Stimulated activated naive CD4-positive, alpha-beta T cell (primary cell): ENCODE data around the gene SLF1.
"Not testable (repeated sequence)": the region's sequence is repeated elsewhere in the genome, so short reads cannot be mapped to it uniquely, and the experiment has no call there.

ENCODE experiments used
- DNase-seq, 6 experiments: peaks; one replicate each; lab custom pipeline; 2025; lab: John Stamatoyannopoulos, UW

SLF1 gene

GRCh38 chr5:94618493-94619328 is at the start of gene SLF1, which contains the start of gene KIAA0825:
TSS of gene SLF1 (plus strand) at chr5:94618669. CDS start at chr5:94628811, 10,142 bp downstream.
TSS of gene KIAA0825 (minus strand) at chr5:94618604. CDS start at chr5:94537126, 81,478 bp downstream.
- DNase-seq: peak; percentile 71 to 83 (median 76)

DNA sequence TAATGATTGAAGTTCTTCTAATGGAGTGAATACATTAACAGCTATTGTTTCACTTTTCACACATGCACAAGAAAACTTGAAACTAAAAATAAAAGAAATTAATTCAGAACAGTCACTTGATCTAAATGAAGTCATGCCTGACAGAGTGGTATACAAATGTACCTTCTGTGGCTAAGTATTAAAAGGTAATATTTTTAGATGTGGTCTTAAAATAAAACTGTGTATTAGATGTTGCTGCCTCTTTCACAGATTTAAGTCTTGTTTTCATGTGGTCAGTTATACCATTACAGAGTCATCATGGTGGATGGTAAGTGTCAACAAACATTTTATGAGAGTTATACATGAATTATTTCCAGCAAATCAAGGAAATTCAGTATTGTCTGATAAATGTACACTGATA is 47.1 kb upstream of the SLF1 start:
- no peak for DNase-seq

DNA sequence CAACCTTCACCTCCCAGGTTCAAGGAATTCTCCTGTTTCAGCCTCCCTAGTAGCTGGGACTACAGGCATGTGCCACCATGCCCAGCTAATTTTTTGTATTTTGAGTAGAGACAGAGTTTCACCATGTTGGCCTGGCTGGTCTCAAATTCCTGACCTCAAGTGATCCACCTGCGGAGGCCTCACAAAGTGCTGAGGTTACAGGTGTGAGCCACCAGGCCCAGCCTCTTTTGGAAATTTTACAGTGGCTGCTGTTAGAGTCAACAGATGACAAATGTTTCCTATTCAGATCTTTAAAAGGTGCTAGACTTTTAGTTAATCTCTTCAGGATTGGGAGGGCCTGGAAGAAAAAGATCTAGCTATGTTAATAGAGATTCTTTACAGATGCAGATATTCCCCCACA is 45.1 kb upstream of the SLF1 start:
- DNase-seq: not testable (repeated sequence)

DNA sequence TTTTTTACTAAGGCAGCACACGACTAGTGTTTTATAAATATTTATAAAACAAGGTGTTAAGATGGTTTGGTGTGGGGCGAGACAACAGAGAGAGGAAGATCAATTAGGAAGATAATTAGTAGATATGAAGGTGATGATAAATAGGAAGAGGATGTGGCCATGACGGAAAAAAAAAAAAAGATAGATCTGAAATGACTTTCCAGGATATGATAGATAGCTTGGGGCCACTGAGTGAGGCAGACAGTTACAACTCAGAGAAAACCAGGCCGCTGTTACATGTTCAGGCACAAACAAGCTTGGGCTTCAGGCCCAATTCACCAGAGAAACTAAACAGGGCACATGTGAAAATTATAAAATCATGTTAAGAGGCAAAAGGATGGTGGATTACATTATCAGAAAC is 43.3 kb upstream of the SLF1 start:
- DNase-seq: no peak

GRCh38 chr5:94577466-94578245 is 40.8 kb upstream of the SLF1 start:
- DNase-seq: peak in 1 of 6 experiments; percentile 3

GRCh38 chr5:94595281-94595840 is 23.1 kb upstream of the SLF1 start:
- DNase-seq: no peak

- no peak for DNase-seq
These were observed 4.9 kb upstream of the SLF1 start for GRCh38 chr5:94613583-94613982.

GRCh38 chr5:94614156-94614805 is 4.2 kb upstream of the SLF1 start:
- DNase-seq: no peak

DNA sequence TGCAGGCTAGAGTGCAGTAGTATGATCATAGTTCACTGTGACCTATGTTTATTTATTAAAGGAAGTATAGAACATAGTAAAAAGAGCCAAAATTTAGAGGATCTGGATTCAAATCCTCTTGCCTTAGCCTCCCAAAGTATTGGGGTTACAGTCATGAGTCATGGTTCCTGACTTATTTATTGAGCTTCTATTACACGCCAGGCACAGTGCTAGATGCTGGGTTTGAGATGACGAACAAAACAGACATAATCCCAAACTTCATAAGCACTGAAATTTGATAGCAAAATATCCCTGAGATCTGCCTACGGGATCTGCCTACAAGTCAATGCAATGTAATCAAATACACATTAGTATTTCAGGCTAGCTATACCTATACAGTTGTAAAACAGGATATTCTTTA is 2.6 kb upstream of the SLF1 start:
- DNase-seq: no peak

DNA sequence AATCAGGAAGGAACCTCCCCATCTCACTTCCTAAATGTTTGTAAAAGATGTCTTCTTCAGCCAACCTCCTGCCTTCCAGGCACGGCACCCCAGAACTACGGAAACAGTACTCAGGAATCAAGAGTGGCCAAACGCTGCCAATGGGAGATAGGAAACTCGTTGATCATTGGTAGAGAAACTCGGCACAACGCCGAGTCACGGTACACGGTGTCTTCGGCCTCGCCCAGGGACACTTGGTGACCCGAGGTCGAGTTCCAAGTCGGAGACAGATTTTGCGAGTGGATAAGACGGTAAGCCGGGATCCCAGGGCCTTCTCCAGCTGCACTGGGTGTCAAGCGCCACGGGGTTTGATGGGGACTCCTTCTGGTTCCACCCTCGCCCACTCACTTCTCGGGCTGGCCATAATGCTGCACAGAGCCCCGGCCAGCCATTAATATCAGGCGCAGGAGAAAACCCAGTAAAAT is 408 bp upstream of the SLF1 start:
- peak in 1 of 6 experiments; percentile 4 for DNase-seq

DNA sequence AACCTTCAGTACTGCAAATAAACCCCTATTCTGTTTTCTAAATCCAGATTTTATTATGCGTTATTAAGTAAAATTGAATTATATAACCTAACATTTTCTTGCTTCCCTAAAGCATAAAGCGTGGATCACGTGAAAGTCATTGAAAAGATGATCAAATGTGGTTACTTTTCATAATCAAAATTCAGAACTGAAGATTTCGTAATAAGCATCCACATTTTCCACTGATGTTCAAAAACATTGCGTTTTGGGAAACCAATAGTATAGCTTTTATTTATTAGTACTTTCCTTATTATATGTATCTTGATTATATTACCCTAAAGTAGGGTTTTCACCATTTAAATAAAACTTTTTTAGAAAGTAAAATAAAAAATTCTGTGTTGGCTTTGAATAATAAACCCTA is 1.8 kb downstream of the SLF1 start:
- DNase-seq: no peak

DNA sequence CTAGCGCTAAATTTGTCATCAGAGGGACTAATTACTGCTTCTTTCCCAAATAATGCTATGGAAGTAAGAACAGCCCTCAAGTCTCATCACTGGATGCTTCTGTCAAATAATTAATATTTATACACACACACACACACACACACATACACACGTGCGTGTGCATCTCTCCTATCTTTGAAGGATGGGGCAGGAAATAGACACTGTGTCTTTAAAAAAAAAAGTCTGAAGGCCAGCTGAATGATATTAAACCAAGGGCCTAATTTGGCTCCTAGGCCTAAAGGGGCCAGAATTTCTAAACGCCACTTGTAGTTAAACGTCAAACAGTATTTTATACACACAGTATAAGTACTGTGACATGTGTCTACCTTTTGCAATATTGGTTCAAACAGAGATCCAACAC is 3.3 kb downstream of the SLF1 start:
- DNase-seq: no peak

DNA sequence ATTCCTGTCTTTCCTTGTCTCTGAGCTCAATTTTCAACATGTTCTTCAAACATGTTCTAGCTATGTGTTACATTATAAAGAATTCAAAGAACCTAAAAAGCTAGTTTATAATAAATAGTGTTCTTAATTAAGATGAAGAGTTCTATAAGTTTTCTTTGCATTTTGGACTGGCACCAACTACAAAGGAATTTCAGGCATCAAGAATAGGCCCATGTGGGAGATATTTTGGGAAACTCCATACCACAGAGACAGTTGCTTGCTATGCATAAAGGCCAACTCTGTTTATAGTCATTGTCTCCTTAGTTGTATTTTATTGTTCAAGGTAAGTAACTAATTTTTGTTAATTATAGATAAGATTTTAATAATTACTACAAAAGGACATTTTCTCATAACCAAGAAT is 4.5 kb downstream of the SLF1 start:
- no peak for DNase-seq

GRCh38 chr5:94623877-94624276 is 5.4 kb downstream of the SLF1 start:
- DNase-seq: no peak

DNA sequence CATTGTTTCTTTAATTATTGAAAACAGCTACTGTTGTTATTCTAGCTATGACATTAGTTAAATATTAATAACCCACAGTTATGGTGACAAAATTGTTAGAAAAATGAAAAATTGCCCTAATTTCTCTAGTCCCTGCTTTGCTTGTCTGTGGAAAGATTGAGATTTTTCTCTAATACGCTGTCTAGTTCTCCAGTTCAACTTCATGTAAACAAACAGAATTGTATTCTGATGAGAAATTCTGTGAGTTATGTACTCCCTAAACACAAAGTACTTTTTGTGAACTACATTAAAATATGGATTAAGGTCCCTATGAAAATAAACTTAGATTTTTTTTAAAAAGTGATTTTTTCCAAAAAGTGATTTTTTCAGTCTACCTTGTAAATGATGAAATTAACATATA is 8.7 kb downstream of the SLF1 start:
- no peak for DNase-seq

GRCh38 chr5:94632024-94632423 is 13.6 kb downstream of the SLF1 start:
- no peak for DNase-seq

GRCh38 chr5:94640176-94640575 is 21.7 kb downstream of the SLF1 start:
- no peak for DNase-seq

DNA sequence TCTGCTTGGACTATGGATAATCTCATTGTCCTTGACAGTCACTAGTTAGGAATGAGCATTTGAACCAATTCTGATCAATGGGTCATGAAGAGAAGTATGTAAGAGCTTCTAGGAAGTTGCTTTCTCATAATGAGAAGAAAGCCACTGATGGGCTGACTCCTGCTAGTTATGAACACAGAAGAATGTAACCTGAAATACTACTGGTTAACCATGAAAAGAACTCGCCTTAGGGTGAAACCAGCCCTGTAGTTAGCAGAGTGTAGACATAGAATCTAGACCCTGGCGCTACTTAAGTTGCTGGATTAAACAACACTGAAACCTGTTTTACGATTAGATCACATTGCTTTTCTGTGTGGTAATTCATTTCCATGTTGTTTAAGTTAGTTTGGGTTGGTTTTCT is 26.6 kb downstream of the SLF1 start:
- DNase-seq: no peak

DNA sequence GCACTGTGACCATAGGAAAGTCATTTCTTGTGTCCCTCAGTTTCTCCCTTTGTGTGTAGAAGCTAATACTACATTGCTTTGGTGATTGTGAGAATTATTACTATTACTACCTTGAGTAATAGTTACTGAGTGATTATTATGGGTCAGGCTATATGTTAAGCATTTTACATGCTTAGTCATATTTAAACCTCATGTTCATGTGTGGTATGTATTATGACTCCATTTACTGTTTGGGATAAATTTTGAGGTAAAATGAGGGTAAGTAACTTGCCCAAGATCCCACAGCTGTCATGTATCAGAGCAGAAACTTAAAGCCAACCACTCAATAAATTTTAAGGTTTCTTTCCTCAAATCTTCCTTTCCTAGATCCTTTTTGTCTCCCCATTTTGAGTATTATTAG is 28.3 kb downstream of the SLF1 start:
- DNase-seq: no peak

DNA sequence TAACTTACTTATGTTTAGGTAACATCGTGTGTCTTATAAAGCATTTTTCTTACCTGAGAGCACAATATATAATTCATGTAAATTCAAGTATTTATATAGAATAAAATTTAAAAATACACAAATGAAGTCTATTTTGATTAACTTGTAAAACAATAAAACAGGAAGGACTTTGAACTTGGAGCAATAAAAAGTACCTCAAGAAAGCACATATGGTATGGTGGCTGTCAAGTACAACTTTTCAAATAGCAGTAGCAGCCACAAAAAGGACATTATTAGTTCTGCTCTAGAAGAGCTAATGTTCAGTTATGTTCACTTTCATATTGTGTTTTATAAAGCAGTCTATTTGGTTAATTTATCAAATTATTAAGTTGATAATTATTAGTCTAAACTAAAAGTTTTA is 31.4 kb downstream of the SLF1 start:
- no peak for DNase-seq

DNA sequence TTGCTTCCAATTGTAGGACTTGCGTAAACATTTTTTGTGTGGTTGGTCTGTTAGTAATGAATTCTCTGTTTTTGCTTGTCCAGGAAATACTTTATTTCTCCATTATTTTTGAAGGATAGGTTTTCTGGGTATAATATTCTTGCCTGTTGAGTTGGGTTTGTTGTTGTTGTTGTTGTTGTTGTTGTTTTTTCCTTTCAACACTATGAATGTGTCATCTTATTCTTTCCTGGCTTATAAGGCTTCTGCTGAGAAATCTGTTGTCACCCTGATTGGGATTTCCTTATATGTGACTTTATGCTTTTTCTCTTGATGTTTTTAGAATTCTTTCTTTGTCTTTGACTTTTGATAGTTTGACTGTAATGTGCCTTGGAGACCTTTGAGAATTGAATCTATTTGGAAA is 39.8 kb downstream of the SLF1 start:
- DNase-seq: no peak

GRCh38 chr5:94660506-94660905 is 42.0 kb downstream of the SLF1 start:
- no peak for DNase-seq
